KMS-11 (cell line): Measurements from ENCODE around the gene GALNT17.

ENCODE experiments used
- H2AFZ ChIP-seq: fragments of 200-600 bp; sonication (generic); 2 replicates; pipeline ENCODE4 v1.6.1; 2016; ENCODE audit warnings: antibody characterized with exemption, mixed run types, low read depth
- H3K27ac ChIP-seq: fragments of 200-600 bp; sonication (generic); 2 replicates; pipeline ENCODE4 v1.6.1; 2016; ENCODE audit warnings: mild to moderate bottlenecking, mixed run types
- H3K27me3 ChIP-seq: fragments of 200-600 bp; sonication (generic); 2 replicates; pipeline ENCODE4 v1.6.1; 2017; ENCODE audit warnings: mild to moderate bottlenecking, low read depth, mixed run types, moderate library complexity; ENCODE audit not compliant: insufficient read depth
- H3K36me3 ChIP-seq: fragments of 200-600 bp; sonication (generic); 2 replicates; pipeline ENCODE4 v1.6.1; 2017; ENCODE audit warnings: mild to moderate bottlenecking, mixed run types; ENCODE audit not compliant: insufficient read depth
- H3K4me1 ChIP-seq: fragments of 200-600 bp; sonication (generic); 2 replicates; pipeline ENCODE4 v1.6.1; 2016; ENCODE audit warnings: mild to moderate bottlenecking, low read depth, mixed run types; ENCODE audit not compliant: poor library complexity, severe bottlenecking
- H3K4me2 ChIP-seq: fragments of 200-600 bp; sonication (generic); 2 replicates; pipeline ENCODE4 v1.7.0; 2016; ENCODE audit warnings: mild to moderate bottlenecking, mixed run types
- H3K4me3 ChIP-seq: fragments of 200-600 bp; sonication (generic); IDR thresholded peaks from 2 replicates; pipeline ENCODE4 v1.6.1; 2017; ENCODE audit warnings: low read depth, low read length, mixed read lengths; ENCODE audit not compliant: insufficient read depth
- H3K79me2 ChIP-seq: fragments of 200-600 bp; sonication (generic); 2 replicates; pipeline ENCODE4 v1.6.1; 2016; ENCODE audit warnings: low read depth, mixed run types; ENCODE audit not compliant: insufficient read depth
- H3K9ac ChIP-seq: fragments of 200-600 bp; sonication (generic); 2 replicates; pipeline ENCODE4 v1.6.1; 2016; ENCODE audit warnings: mild to moderate bottlenecking, mixed run types
- H4K20me1 ChIP-seq: fragments of 200-600 bp; sonication (generic); 2 replicates; pipeline ENCODE4 v1.6.1; 2016; ENCODE audit warnings: mild to moderate bottlenecking, mixed run types; ENCODE audit not compliant: insufficient read depth
- CTCF ChIP-seq: fragments of 200-600 bp; sonication (generic); conservative IDR thresholded peaks from 2 replicates; pipeline ENCODE4 v1.6.1; 2017; ENCODE audit warnings: low read depth, mild to moderate bottlenecking, antibody characterized with exemption, low read length, moderate library complexity, mixed read lengths

The GALNT17 gene

DNA sequence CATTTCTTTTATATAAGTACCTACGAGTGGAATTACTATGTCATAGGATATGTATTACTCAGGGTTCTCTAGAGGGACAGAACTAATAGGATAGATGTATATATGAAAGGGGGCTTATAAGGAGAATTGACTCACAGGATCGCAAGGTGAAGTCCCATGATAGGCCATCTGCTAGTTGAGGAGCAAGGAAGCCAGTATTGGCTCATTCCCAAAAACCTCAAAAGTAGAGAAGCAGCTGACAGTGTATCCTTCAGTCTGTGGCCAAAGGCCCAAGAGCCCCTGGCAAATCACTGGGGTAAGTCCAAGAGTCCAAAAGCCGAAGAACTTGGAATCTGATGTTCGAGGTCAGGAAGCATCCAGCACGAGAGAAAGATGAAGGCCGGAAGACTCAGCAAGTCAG lies 59.8 kb downstream of the GALNT17 start:
- no peak overlapping the region for H3K27ac ChIP-seq
- TF ChIP-seq CTCF: no peak
- H2AFZ ChIP-seq: no peak overlapping the region
- H3K27me3 ChIP-seq: no peaks in the 10 kb centered on the region
- H3K4me2 ChIP-seq: no peak overlapping the region
- no peak overlapping the region for H3K4me3 ChIP-seq
- no peaks in the 10 kb centered on the region for H3K36me3 ChIP-seq
- H3K79me2 ChIP-seq: no peaks in the 10 kb centered on the region
- H4K20me1 ChIP-seq: no peaks in the 10 kb centered on the region
- H3K9ac ChIP-seq: no peak overlapping the region
- H3K4me1 ChIP-seq: no peaks in the 10 kb centered on the region

- no peak overlapping the region for H3K4me2 ChIP-seq
- no peak overlapping the region for H3K4me3 ChIP-seq
- H3K4me1 ChIP-seq: no peaks in the 10 kb centered on the region
- no peak overlapping the region for H3K9ac ChIP-seq
- H3K27ac ChIP-seq: no peak overlapping the region
- H3K36me3 ChIP-seq: no peaks in the 10 kb centered on the region
- no peak for TF ChIP-seq CTCF
- no peaks in the 10 kb centered on the region for H4K20me1 ChIP-seq
- no peaks in the 10 kb centered on the region for H3K79me2 ChIP-seq
- H2AFZ ChIP-seq: no peak overlapping the region
- H3K27me3 ChIP-seq: no peaks in the 10 kb centered on the region
These were observed 61.3 kb downstream of the GALNT17 start for GRCh38 chr7:71193099-71193810.

- TF ChIP-seq CTCF: no peak
- Histone ChIP-seq H3K9ac (no peak overlapping the region), H3K36me3 (no peaks in the 10 kb centered on the region), H2AFZ (no peak overlapping the region), H4K20me1 (no peaks in the 10 kb centered on the region), H3K4me1 (peaks cover 4% of the 10 kb centered on the region), H3K79me2 (no peaks in the 10 kb centered on the region), H3K27ac (no peak overlapping the region), H3K27me3 (no peaks in the 10 kb centered on the region), H3K4me2 (no peak overlapping the region), H3K4me3 (no peak overlapping the region)
These were observed 66.4 kb downstream of the GALNT17 start for GRCh38 chr7:71198391-71198790.

DNA sequence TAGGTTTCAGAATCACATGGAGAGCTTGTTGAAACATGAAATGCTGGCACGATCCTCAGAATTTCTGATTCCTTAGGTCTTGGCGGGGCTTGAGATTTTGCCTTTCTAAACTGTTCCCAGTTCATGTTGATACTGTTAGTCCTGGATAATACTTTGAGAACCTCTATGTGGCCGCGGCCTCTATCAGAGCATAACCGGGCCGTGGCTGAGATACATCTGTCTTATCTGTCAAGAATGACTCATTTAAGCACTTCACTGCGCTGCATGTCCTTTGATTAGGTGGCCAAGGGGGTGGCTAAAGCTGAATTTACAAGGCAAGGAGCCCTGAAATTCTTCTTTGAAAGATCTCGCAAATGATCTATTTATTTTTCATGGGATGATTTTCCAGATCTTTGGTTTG lies 66.9 kb downstream of the GALNT17 start:
- H3K4me2 ChIP-seq: no peak overlapping the region
- no peaks in the 10 kb centered on the region for H3K79me2 ChIP-seq
- H3K4me3 ChIP-seq: no peak overlapping the region
- H2AFZ ChIP-seq: no peak overlapping the region
- H3K27me3 ChIP-seq: no peaks in the 10 kb centered on the region
- TF ChIP-seq CTCF: no peak
- no peaks in the 10 kb centered on the region for H3K36me3 ChIP-seq
- no peak overlapping the region for H3K9ac ChIP-seq
- peaks cover 4% of the 10 kb centered on the region for H3K4me1 ChIP-seq
- H3K27ac ChIP-seq: no peak overlapping the region
- H4K20me1 ChIP-seq: no peaks in the 10 kb centered on the region
